CD4-positive, alpha-beta T cell treated with Interleukin-17A for 1 hour (primary cell): Measurements from ENCODE around the gene FAM83F.
A peak's percentile ranks its signal among the peaks of the same experiment; 100 is the strongest.
"Not testable (repeated sequence)": the region's sequence is repeated elsewhere in the genome, so short reads cannot be mapped to it uniquely, and the experiment has no call there.

Experiments used
- DNase-seq: peaks from one replicate; pipeline ENCODE4 v3.0.0-alpha.2; 2020

The FAM83F gene

GRCh38 chr22:40019100-40019499 is 24.3 kb downstream of the FAM83F start:
- no peak for DNase-seq

GRCh38 chr22:40020956-40021355 is 26.2 kb downstream of the FAM83F start:
- DNase-seq, result no peak

DNA sequence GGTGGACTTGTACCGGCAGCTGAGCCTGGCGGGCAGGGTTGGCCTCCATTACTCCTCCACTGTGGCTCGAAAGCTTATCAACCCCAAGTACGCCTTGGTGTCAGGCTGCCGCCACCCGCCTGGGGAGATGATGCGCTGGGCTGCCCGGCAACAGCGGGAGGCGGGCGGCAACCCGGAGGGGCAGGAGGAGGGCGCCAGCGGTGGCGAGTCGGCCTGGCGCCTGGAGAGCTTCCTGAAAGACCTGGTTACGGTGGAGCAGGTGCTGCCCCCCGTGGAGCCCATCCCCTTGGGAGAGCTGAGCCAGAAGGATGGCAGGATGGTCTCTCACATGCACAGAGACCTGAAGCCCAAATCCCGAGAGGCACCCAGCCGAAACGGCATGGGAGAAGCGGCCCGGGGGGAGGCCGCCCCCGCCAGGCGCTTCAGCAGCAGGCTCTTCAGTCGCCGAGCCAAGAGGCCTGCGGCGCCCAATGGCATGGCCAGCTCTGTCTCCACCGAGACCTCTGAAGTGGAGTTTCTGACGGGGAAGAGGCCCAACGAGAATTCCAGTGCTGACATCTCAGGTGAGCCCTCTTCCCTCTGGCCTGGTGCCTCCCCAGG is 26.7 kb downstream of the FAM83F start:
- DNase-seq, result no peak

DNA sequence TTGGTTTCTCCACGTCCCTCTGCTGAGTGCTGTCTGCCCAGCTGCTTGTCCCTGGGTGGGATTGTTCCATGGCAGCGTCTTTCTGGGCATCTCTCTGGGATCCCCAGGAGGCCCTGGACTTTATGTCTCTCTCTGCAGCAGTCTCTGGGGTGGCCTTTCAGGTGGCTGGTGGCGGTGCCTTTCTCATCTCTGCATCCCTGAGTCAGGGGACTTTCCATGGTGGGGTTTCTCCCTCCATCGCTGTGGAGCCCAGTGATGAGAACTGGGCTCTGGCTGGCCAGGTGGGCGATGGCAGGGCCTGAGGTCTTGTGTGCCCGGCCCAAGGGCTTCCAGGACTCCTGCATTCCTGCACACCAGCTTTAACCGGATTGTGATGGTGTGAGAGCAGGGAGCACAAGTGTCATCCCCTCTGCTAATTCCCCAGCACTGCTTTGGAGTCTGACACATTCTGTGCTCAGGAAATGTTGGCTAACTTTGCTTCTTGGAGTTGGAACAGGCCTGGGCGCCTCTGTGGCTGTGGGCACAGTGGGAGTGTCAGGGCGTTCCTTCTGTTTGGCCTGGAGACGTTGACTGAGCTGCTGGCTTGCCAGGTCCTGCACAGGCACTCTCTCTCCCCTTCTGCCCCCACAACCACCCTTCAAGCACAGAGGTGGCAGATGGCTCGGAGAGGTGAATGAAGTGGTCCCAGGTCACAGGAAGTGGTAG is 27.9 kb downstream of the FAM83F start:
- DNase-seq, result no peak

DNA sequence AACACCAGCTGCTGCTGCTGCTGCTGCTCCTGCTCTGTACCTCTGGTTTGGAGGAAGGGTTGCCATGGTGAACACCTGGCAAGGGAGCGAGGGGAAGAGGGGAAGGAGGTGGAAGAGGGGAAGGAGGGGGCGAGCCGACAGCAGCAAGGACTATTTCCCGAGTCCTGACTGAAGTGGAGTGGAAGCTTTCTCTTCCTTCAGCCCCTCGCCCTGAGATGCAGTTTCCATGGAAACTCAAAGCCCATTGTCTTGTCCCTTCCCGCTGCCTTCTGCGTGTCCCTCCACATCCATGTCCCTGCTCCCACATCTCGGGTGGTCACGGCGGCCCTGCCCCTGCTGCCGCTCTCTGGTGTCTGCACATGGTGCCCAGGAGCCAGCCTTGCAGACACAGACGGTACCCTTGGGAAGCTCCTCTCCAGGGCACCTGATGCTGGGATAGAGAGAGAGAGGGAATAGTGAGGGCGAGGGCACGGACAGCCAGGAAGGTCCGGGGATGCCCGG is 28.6 kb downstream of the FAM83F start:
- DNase-seq, result no peak

DNA sequence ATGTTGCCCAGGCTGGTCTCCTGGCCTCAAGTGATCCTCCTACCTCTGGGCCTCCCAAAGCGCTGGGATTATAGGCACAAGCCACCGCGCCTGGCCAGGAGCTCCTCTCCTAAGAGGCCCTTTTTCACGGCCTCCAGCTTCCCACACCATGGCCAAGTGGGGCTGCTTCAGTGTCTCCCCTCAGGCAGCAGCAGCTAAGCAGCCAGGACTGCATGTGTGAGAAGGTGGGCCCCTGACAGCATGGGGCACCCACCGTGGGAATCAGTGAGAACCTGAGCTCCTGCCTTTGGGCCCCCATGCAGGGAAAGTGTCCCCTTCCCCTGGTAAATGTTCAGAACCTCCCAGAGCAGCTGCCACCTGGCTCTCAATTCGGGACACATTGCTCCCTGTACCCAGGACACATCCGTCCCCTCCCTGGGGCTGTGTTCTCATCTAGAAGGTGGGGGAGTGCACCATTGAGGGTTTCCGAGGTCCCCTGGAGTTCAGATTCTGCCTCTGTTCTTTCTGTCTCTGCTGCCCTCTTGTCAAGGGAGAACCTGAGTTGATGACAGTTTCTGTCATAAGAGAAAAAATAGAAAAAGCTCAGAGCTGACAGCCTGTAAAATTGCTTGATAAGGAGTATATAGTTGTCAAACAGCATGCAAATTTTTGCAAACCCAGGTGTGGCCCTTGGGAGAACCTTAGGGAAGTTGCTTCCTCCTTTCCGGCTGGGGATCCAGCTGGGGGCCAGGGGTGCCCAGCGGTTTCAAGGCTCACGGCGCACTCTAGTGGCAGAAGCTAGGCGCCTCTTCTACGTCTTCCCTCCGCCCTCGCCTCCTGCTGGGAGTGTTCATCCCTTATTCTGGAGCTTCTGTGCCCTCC is 29.7 kb downstream of the FAM83F start:
- DNase-seq, result peak; percentile 60

DNA sequence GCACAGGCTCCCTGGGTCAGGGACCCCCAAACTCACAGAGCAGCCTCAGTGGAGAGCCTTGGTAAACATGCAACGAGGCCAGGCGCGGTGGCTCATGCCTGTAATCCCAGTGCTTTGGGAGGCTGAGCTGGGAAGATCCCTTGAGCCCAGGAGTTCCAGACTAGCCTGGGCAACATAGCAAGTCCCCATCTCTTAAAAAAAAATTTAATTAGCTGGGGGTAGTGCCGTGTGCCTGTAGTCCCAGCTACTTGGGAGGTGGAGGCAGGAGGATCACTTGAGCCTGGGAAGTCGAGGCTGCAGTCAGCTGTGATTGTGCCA is 30.3 kb downstream of the FAM83F start:
- not testable (repeated sequence) for DNase-seq

GRCh38 chr22:40025856-40026255 is 31.1 kb downstream of the FAM83F start:
- no peak for DNase-seq

GRCh38 chr22:40026641-40027040 is 31.9 kb downstream of the FAM83F start:
- no peak for DNase-seq

DNA sequence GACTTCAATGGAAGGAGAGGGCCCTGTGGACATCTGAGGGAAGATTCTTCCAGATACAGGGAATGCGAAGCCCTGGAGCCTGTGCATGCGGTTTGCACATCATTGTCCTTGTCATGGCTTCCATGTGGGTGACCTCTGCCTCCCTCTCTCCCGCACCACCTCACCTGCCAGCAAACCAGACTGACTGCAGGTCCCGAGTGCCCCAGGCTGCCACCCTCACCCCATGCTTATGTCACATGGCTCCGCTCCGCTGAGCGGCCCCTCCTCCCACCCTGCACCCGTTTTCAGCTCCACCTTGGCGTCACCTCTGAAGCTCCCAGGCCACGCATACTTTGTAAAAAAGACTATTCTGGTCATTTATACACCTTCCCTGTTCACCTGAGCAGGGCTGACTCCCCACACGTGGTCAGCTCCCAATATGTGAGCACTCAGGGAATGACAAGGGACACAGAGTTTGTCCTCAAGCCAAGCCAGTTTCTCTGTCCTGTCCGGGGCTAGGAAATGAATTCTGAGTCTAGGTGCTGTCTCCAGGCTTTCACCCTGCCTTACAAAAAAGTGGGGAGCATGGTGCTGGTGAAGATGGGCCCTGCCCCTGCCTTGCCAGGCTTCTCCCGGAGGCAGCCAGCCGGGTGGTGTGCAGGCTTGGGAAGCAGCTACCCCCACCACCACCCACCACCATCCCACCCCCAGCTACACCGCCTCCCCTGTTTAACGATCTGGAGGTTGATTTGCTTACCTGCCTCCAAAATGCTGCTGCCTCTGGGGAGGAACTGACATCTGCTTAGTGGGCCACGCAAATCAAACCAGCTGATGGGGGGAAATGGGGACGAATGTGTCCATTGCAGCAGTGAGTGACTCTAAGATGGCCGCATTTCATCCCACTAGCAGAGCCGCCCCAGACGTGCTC is 32.7 kb downstream of the FAM83F start:
- no peak for DNase-seq

- DNase-seq, result no peak
Observed at GRCh38 chr22:40028098-40028425, 33.3 kb downstream of the FAM83F start.

DNA sequence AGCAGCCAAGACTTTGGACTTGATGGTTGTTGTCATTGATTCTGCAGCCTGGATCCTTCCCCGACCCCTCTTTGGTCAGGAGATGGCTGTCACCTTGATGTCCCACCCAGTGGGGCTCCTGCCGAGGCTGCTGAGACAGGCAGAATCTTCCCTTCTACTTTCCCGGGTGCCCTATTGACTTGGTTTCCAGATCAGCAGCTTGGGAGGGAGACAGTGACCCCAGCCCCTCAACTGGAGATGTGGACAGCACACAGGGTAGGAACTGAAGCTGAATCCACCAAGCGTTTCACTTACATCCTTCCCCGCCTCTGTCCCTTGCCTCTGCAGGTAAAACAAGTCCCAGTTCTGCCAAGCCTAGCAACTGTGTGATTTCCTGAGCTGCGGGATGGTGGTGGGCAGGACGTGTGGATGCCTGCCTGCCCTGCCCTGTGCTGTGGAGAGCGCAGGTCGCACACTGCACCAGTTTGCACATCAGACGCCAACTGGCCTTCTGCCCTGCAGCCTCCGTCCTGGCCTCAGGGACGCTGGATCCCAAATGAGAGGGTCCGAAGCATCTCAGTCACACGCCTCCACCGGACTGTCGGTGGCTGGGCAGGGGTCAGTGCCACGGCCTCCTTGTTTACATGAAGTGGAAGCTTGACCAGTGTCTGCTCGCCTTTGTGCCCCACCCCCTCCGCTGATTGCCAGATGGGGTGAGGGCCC is 34.6 kb downstream of the FAM83F start:
- DNase-seq, result no peak

DNA sequence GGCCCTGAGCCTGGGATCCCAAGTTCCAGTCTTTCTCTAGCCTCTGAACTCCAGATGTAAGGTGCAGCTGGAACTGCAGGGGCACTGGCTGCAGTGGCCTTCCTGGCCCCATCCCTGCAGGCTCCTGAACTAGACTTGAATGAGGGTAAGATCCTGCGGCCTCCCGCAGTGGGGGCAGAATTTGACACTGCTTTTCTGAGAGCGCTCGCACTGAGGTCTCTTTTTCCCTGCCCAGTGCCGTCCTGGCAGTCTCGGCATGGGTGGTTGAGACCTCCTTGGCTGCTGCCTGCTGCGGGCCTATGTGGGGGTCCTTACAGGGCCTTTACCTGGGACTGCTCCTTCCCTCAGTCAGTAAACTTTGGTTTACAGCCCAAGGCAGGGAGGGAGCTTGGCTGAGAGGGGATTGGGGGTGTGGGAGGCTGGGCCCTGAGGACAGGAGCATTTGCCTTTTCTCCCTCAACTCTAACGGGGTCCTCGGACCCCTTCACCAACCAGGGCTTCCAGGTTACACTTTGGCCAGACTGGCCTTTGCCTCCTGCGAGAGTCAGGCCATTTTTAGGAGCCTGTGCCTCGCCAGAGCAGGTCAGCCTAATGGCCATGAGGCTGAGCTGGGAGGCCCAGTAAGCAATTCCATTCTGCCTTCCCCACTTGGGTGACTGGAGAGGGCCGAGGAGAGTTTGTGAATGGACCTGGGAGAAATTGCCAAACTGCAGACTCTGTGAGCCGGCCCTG is 35.4 kb downstream of the FAM83F start:
- no peak for DNase-seq

DNA sequence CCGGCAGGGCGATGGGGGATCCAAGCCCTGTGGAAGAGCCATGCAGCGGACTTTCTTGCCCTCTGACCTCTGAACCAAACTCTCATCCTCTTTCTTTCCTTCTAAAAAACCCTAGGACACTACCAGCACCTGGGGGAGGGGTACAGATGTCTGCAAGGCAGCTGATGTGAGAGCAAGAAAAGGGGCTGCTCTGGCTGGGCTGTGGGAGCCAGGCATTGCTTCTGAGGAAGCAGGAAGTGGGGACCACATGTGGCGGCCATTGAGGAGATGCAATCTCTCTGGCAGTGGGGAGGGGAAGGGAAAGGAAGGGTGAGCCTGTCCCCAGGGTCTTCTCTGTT is 36.0 kb downstream of the FAM83F start:
- DNase-seq, result no peak

- no peak for DNase-seq
Observed at GRCh38 chr22:40031766-40032470, 37.2 kb downstream of the FAM83F start.

DNA sequence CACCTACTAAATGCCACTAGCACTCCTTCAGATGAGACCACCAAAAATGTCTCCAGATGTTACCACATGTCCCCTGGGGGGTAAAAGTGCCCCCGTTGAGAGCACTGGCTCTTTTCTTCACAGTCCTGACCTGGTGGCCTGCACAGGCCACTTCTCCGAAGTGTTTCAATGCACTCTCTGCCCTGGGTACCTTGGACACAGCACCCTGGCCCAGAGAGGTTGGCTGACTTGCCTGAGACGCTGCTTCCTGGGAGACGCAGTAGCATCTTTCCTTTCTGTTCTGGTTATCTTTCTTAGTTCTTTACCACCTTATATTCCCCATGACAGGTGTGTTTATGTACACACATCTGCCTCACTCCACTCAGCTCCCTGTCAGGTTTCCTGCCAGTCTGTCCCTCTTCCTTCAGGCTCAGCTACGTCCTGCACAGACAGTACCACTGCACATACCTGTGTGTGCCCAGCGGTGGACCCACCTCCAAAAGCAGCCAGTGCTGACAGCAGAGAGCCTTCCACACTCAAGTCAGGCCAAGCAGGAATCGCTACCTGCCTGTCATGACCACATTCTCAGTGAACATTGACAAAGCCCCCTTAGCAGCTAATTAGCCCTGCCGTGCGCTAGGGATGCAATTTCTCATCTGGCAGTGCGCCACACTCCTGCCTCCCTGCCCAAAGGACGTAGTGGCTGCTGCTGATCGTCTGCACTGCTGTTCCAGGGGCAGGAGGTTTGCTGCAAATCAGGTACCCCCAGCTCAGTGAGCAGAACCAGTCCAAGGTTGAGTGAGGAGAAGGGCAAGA is 39.0 kb downstream of the FAM83F start:
- no peak for DNase-seq

DNA sequence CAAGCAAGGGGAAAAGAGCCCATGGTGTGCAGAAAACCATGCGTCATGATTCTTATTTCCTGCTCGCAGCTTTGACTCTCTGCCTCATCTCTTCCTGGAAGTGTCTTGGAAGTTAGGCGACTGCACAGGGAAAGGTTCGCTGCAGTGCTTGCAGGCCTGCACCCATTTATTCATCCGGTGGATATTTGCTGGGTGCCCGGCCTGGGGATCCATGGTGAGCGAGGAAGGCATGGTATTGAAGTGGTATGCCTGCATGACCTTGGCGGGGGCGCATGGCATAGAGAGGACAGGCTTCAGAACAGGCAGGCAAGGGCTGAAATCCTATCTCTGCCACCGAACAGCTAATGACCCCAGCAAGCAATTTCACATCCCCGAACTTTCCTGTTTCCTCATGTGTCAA is 40.6 kb downstream of the FAM83F start:
- no peak for DNase-seq

GRCh38 chr22:40036126-40036525 is 41.4 kb downstream of the FAM83F start:
- no peak for DNase-seq

DNA sequence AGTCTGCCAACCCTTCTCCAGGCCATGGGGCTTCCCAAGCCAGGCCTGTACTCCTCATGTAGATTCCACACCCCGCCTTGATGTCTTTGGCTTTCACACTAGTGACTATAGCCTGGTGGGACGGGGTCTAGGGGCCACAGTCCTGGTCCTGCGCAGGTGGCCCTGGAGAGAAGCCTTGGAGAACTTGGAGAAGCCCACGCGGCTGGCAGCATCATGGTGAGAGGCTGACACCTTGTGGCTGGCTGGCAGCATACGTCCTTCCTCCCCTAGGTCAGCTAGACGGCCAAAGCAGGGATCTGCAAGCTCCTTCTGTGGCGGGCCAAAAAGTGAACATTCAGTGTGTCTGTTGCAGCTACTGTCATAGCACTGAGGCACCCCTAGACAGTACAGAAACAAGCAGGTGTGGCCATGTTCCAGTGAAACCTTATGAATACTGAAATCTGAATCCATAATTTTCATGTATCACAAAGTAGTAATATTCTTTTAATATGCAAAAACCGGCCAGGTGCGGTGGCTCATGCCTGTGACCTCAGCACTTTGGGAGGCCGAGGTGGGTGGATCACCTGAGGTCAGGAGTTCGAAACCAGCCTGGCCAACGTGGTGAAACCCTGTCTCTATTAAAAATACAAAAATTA is 42.0 kb downstream of the FAM83F start:
- DNase-seq, result peak; percentile 56

- no peak for DNase-seq
Observed at GRCh38 chr22:40037320-40037719, 42.6 kb downstream of the FAM83F start.
